BE2C (cell line): ENCODE measurements around the gene MDH2.

Experiments used
- DNase-seq: peaks from one replicate; pipeline ENCODE4 v3.0.0-alpha.2; 2020
- H3K27me3 ChIP-seq: fragments of 250-450 bp; sonication (Bioruptor Pico); 2 replicates; pipeline ENCODE4 v1.5.1; 2020; ENCODE audit warnings: mild to moderate bottlenecking
- H3K36me3 ChIP-seq: fragments of 250-450 bp; sonication (Bioruptor Pico); 2 replicates; pipeline ENCODE4 v1.5.1; 2020; ENCODE audit warnings: mild to moderate bottlenecking
- H3K4me1 ChIP-seq: fragments of 250-450 bp; sonication (Bioruptor Pico); 2 replicates; pipeline ENCODE4 v1.5.1; 2020
- H3K4me3 ChIP-seq: 2 replicates; pipeline ENCODE4 v1.5.1; 2011; ENCODE audit warnings: low read depth, low read length
- H3K9me3 ChIP-seq: fragments of 250-450 bp; sonication (Bioruptor Pico); 2 replicates; pipeline ENCODE4 v1.5.1; 2020
- TF ChIP-seq, protein P1 (sequence below): IDR thresholded peaks from 2 replicates; pipeline ENCODE4 v1.5.1; 2012; ENCODE audit warnings: mild to moderate bottlenecking, low read depth, low read length

Gene MDH2

GRCh38 chr7:76066716-76067503, 19.0 kb downstream of the MDH2 start:
- Histone ChIP-seq H3K9me3 (no peaks in the 10 kb centered on the region), H3K4me1 (no peaks in the 10 kb centered on the region), H3K27me3 (no peaks in the 10 kb centered on the region), H3K36me3 (peaks cover 56% of the 10 kb centered on the region), H3K4me3 (no peak overlapping the region)
- TF ChIP-seq, protein P1, sequence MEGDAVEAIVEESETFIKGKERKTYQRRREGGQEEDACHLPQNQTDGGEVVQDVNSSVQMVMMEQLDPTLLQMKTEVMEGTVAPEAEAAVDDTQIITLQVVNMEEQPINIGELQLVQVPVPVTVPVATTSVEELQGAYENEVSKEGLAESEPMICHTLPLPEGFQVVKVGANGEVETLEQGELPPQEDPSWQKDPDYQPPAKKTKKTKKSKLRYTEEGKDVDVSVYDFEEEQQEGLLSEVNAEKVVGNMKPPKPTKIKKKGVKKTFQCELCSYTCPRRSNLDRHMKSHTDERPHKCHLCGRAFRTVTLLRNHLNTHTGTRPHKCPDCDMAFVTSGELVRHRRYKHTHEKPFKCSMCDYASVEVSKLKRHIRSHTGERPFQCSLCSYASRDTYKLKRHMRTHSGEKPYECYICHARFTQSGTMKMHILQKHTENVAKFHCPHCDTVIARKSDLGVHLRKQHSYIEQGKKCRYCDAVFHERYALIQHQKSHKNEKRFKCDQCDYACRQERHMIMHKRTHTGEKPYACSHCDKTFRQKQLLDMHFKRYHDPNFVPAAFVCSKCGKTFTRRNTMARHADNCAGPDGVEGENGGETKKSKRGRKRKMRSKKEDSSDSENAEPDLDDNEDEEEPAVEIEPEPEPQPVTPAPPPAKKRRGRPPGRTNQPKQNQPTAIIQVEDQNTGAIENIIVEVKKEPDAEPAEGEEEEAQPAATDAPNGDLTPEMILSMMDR = no peak
- no peak for DNase-seq

DNA sequence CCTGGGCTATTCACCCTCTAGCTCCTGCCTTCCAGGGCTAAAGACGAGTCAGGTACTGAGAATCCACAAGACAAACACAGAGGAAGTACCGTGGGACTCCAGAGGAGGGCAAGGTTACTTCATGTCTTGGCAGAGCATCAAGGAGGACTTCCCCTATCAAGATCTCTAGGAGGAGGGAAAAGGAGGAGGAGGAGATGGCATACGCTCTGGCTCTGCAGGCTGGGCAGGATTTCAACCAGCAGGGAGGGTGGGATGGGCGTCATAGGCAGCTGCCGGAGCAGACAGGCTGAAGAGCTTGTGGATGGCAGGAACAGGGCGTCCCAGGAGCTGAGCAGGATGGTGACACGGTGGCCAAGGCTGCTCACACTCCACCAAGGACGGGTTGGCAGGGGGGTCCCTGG, 21.3 kb downstream of the MDH2 start:
- no peak for DNase-seq
- no peaks in the 10 kb centered on the region for H3K9me3 ChIP-seq
- H3K4me3 ChIP-seq = no peak overlapping the region
- TF ChIP-seq, protein P1 = no peak
- H3K36me3 ChIP-seq = peaks cover 35% of the 10 kb centered on the region
- H3K4me1 ChIP-seq = no peaks in the 10 kb centered on the region
- no peaks in the 10 kb centered on the region for H3K27me3 ChIP-seq

- Histone ChIP-seq H3K36me3 (peaks cover 11% of the 10 kb centered on the region), H3K9me3 (no peaks in the 10 kb centered on the region), H3K27me3 (no peaks in the 10 kb centered on the region), H3K4me1 (no peaks in the 10 kb centered on the region), H3K4me3 (no peak overlapping the region)
- DNase-seq = no peak
- TF ChIP-seq, protein P1 = no peak
Measured at GRCh38 chr7:76071316-76072242, 23.7 kb downstream of the MDH2 start.

- H3K27me3 ChIP-seq = no peaks in the 10 kb centered on the region
- no peak for DNase-seq
- H3K4me1 ChIP-seq = no peaks in the 10 kb centered on the region
- no peaks in the 10 kb centered on the region for H3K9me3 ChIP-seq
- TF ChIP-seq, protein P1 = no peak
- no peak overlapping the region for H3K4me3 ChIP-seq
- H3K36me3 ChIP-seq = peaks cover 4% of the 10 kb centered on the region
Measured at GRCh38 chr7:76072243-76073148, 24.6 kb downstream of the MDH2 start.

- TF ChIP-seq, protein P1 = no peak
- no peak overlapping the region for H3K4me3 ChIP-seq
- H3K9me3 ChIP-seq = no peaks in the 10 kb centered on the region
- DNase-seq = no peak
- no peaks in the 10 kb centered on the region for H3K36me3 ChIP-seq
- no peaks in the 10 kb centered on the region for H3K4me1 ChIP-seq
- no peaks in the 10 kb centered on the region for H3K27me3 ChIP-seq
Measured at GRCh38 chr7:76073335-76073990, 25.6 kb downstream of the MDH2 start.
